ENCODE measurements around the gene TMEM132C. TPM values are rescaled to one million over a fixed set of nuclear protein-coding genes. Genes with fewer than 3 reads are reported as not detected.

The TMEM132C gene
- total and polyA plus RNA-seq, 2 of the 13 experiments (the other 11 are each of a cell fraction or from before 2014, with no cell fraction given) = not detected

- TF ChIP-seq ZNF530 (CRISPR knock-in tag; IDR thresholded peaks at IDR 0.05; ENCODE audit: low read depth) = no peak
- TF ChIP-seq, protein P1, sequence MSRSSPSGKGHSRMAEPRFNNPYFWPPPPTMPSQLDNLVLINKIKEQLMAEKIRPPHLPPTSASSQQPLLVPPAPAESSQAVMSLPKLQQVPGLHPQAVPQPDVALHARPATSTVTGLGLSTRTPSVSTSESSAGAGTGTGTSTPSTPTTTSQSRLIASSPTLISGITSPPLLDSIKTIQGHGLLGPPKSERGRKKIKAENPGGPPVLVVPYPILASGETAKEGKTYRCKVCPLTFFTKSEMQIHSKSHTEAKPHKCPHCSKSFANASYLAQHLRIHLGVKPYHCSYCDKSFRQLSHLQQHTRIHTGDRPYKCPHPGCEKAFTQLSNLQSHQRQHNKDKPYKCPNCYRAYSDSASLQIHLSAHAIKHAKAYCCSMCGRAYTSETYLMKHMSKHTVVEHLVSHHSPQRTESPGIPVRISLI (CRISPR knock-in tag; IDR thresholded peaks at IDR 0.05; ENCODE audit: borderline replicate concordance) = no peak
Measured at GRCh38 chr12:128276471-128276870, 9.5 kb downstream of the TMEM132C start (continued).

DNA sequence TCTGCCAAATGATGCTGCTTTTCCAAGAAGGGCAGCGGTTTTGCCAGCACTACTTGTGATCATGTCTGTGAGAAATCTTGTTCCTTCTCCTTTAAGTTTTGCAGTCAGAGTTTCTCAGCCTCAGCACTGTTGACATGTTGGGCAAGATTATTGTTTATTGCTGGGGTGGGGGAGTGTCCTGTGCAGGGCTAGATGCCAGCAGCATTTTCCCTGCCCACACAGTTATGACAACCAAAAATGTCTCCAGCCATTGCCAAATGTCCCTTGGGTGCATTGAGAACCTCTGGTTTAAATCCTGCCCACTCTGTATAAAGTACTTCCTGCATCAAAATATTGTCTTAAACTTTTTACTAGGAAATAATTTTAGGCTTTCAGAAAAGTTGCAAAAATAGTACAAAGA, 20.0 kb downstream of the TMEM132C start:
- intact Hi-C loops (cut with micrococcal nuclease; ENCODE audit: unreplicated experiment) (no loop called here), in situ Hi-C loops (cut with HindIII; ENCODE audit: extremely low pct_ligation_motif_present, low pct_unique_long_range_greater_than_20kb) (no loop called here)
- ChIA-PET POLR2A (no interaction called here), CTCF (ENCODE audit: low intra/inter-chr PET ratio, low total read pairs) (no interaction called here)
- no peaks in the 10 kb centered on the region for H3K79me2 ChIP-seq (ENCODE audit: insufficient read depth, low read length)
- no peak for FAIRE-seq
- H2AFZ ChIP-seq (ENCODE audit: low read length) = no peak overlapping the region
- no peak overlapping the region for H3K9ac ChIP-seq (ENCODE audit: insufficient read depth, low read depth, low read length)
- H3K4me1 ChIP-seq (ENCODE audit: insufficient read depth, low read length) = no peaks in the 10 kb centered on the region
- DNase-seq (ENCODE audit: low spot score) = no peak
- H3K27me3 ChIP-seq (ENCODE audit: control insufficient read depth in 1 of 2, insufficient read depth in 2 of 2, low read length in 2 of 2) = no peaks in the 10 kb centered on the region; a peak in 1 of 5 replicates
- no peaks in the 10 kb centered on the region for H4K20me1 ChIP-seq (ENCODE audit: insufficient read depth, low read length)
- no peak overlapping the region for H3K4me3 ChIP-seq (replicated peaks in 1 of 3; ENCODE audit: insufficient read depth in 1 of 3, low read depth in 2 of 3, low read length in 3 of 3)
- no TSS peak for BruUV-seq (replicated peaks)
- no peaks in the 10 kb centered on the region for H3K9me3 ChIP-seq (ENCODE audit: low read length)
- no peak overlapping the region for H3K4me2 ChIP-seq (ENCODE audit: low read depth, low read length)
- no peak for ATAC-seq
- no peak overlapping the region for H3K27ac ChIP-seq (ENCODE audit: extremely low read length, insufficient read depth, low read length)
- WGBS (ENCODE audit: low lambda C conversion rate) = 0% methylated on average over 1 of the region's 1 CpG
- no peaks in the 10 kb centered on the region for H3K36me3 ChIP-seq (replicated peaks in 1 of 2; ENCODE audit: control insufficient read depth in 1 of 2, insufficient read depth in 2 of 2, low read length in 2 of 2)
- no peak for TF ChIP-seq SYNCRIP (IDR thresholded peaks at IDR 0.05; ENCODE audit: insufficient read depth, low read depth, low read length)
- no peak for TF ChIP-seq ZMYM4 (CRISPR knock-in tag; IDR thresholded peaks at IDR 0.05)
- no peak for TF ChIP-seq POLR2A (IDR thresholded peaks at IDR 0.05; ENCODE audit: insufficient read depth in 1 of 2, low read depth in 2 of 2, low read length in 2 of 2)
- TF ChIP-seq JDP2 (CRISPR knock-in tag; IDR thresholded peaks at IDR 0.05; ENCODE audit: borderline replicate concordance) = no peak
- TF ChIP-seq ZNF713 (CRISPR knock-in tag; IDR thresholded peaks at IDR 0.05) = no peak
- TF ChIP-seq ZNF207 (IDR thresholded peaks at IDR 0.05; ENCODE audit: borderline replicate concordance) = no peak
- no peak for TF ChIP-seq ZNF264 (CRISPR knock-in tag; IDR thresholded peaks at IDR 0.05)
- no peak for TF ChIP-seq ZNF343 (CRISPR knock-in tag; IDR thresholded peaks at IDR 0.05)
- TF ChIP-seq CENPBD1 (CRISPR knock-in tag; IDR thresholded peaks at IDR 0.05; ENCODE audit: borderline replicate concordance, low read depth) = no peak
- no peak for TF ChIP-seq KDM6A (CRISPR knock-in tag; IDR thresholded peaks at IDR 0.05; ENCODE audit: low read depth)
- no peak for TF ChIP-seq REXO4 (CRISPR knock-in tag; IDR thresholded peaks at IDR 0.05; ENCODE audit: borderline replicate concordance)
- no peak for TF ChIP-seq TBP (CRISPR knock-in tag; IDR thresholded peaks at IDR 0.05)
- no peak for TF ChIP-seq KAT8 (CRISPR knock-in tag; IDR thresholded peaks at IDR 0.05)
- no peak for TF ChIP-seq PATZ1 (CRISPR knock-in tag; IDR thresholded peaks at IDR 0.05)
- TF ChIP-seq PLRG1 (conservative IDR thresholded peaks at IDR 0.05) = no peak
- no peak for TF ChIP-seq ZNF124 (CRISPR knock-in tag; IDR thresholded peaks at IDR 0.05)
- TF ChIP-seq, protein P2, sequence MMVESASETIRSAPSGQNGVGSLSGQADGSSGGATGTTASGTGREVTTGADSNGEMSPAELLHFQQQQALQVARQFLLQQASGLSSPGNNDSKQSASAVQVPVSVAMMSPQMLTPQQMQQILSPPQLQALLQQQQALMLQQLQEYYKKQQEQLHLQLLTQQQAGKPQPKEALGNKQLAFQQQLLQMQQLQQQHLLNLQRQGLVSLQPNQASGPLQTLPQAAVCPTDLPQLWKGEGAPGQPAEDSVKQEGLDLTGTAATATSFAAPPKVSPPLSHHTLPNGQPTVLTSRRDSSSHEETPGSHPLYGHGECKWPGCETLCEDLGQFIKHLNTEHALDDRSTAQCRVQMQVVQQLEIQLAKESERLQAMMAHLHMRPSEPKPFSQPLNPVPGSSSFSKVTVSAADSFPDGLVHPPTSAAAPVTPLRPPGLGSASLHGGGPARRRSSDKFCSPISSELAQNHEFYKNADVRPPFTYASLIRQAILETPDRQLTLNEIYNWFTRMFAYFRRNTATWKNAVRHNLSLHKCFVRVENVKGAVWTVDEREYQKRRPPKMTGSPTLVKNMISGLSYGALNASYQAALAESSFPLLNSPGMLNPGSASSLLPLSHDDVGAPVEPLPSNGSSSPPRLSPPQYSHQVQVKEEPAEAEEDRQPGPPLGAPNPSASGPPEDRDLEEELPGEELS (CRISPR knock-in tag; IDR thresholded peaks at IDR 0.05) = no peak
